Activated naive CD4-positive, alpha-beta T cell treated with anti-CD3 and anti-CD28 coated beads, Interleukin-2, amount 50 U/mL, for 72 hours (primary cell): Measurements from ENCODE around the gene BOLA2B. TPM values are rescaled to one million over a fixed set of nuclear protein-coding genes. Genes with fewer than 3 reads are reported as not detected.
"Not testable (repeated sequence)": the region's sequence is repeated elsewhere in the genome, so short reads cannot be mapped to it uniquely, and the experiment has no call there.

Experiments
- ATAC-seq, 2 donors: fragments of 150-1000 bp; cut with Tn5 transposase; 2 replicates each; pipeline ENCODE4 v1.10.0; 2021; ENCODE audit warnings: mild to moderate bottlenecking in 2 of 2, moderate library complexity in 2 of 2
- DNase-seq, 2 donors: peaks; one replicate each; pipeline ENCODE4 v3.0.0; 2021 to 2022; ENCODE audit warnings: low spot score in 2 of 2
- H3K27ac Mint-ChIP-seq, 2 donors: one replicate each; pipeline ENCODE4 v1.8.0; 2022; ENCODE audit warnings: mild to moderate bottlenecking in 2 of 2, mixed read lengths in 2 of 2
- H3K36me3 Mint-ChIP-seq, 2 donors: one replicate each; pipeline ENCODE4 v1.8.0; 2022; ENCODE audit warnings: mixed read lengths in 2 of 2
- H3K9me3 Mint-ChIP-seq, 2 donors: one replicate each; pipeline ENCODE4 v1.8.0; 2022; ENCODE audit warnings: mixed read lengths in 2 of 2
- total RNA-seq, 2 donors: library from RNA; stranded (reverse); gene quantifications; one replicate each; pipeline ENCODE4 v1.2.3, GENCODE V29; 2022

The BOLA2B gene
- total RNA-seq, 2 donors from 2014 or later = 158 to 173 TPM

DNA sequence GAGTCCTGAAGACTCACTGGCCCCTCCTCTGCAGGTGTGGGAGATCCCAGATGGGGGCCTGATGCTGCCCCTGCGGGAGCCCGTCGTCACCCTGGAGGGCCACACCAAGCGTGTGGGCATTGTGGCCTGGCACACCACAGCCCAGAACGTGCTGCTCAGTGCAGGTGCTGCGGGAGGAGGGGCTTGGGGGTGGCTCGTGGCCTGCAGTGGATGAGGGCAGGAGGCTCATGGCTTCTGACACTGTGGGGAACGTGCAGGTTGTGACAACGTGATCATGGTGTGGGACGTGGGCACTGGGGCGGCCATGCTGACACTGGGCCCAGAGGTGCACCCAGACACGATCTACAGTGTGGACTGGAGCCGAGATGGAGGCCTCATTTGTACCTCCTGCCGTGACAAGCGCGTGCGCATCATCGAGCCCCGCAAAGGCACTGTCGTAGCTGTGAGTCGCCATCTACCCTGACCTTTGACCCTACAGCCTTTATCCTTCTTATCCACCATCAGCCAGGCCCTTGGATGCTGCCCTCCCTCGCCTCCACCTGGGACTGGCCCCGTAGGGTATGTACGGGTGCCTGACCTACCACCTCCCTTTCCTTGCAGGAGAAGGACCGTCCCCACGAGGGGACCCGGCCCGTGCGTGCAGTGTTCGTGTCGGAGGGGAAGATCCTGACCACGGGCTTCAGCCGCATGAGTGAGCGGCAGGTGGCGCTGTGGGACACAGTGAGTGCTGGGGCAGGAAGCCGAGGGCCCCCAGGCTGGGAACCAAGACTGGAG lies 6.5 kb downstream of the BOLA2B start:
- Mint-ChIP-seq H3K36me3 (peaks cover 36 to 38% of the 10 kb centered on the region in 2 donors), H3K9me3 (no peaks in the 10 kb centered on the region), H3K27ac (peak overlapping the region; percentile 94 to 98)
- DNase-seq (peak; percentile 85 to 92), ATAC-seq (peak; percentile 8 to 10)

DNA sequence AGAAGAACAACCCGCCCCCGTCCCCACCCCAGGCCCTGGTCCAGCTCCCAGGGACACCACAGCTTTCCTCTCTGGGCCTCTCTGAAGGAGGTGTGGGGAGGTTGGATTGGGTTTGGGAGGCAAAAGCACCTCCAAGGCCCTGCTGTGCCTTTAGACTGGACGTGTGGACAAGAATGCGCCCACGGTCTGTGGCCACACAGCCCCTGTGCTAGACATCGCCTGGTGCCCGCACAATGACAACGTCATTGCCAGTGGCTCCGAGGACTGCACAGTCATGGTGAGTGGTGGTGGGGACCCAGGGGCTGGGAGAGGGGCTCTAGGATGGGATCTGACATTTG lies 7.1 kb downstream of the BOLA2B start:
- DNase-seq (no peak), ATAC-seq (peak in 1 of 2 donors; percentile 0)
- H3K9me3 Mint-ChIP-seq = no peaks in the 10 kb centered on the region
- H3K27ac Mint-ChIP-seq = peak overlapping the region; percentile 94 to 98
- H3K36me3 Mint-ChIP-seq = peaks cover 36 to 38% of the 10 kb centered on the region in 2 donors

DNA sequence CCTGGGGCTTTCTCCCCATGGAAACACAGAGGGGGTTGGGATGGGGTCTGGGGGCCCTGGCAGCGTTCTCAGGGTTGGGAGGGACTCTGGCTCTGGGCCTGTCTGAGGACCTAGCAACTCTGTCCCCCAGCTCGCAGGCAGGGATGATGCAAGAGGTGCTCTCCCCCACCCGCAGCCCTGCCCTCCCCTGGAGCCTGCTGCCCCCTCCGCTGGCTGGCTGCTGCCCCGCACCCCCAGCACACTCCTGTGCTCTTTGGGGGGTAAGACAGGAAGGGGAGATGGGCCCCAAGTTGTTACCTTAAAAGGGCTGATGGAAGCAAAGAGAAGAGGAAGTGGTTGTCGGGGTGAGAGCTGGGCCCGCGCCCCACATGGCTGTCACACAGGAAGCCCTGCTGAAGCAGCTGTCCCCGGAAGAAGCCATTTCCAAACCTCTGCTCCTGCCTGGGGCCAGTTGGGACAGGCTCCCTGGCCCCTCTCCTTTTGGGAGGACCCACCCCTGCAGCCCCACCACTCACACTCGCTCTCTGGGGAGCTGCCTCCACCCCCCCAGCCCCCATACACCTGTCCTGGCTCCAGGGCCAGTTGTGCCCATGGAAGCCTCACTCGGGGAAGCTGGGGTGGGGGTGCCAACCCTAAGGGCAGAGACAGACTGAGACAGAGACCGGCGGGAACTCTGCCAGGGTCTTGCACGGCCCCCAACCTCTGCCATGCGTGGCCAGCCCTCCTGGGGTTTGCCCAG lies 7.6 kb downstream of the BOLA2B start:
- Mint-ChIP-seq H3K36me3 (peaks cover 36 to 38% of the 10 kb centered on the region in 2 donors), H3K27ac (peak overlapping the region; percentile 92 to 98), H3K9me3 (no peaks in the 10 kb centered on the region)
- ATAC-seq = peak; percentile 48 to 54
- DNase-seq = peak; percentile 77 to 89

- ATAC-seq (peak; percentile 9 to 23), DNase-seq (peak in 1 of 2 donors; percentile 20)
- Mint-ChIP-seq H3K9me3 (no peaks in the 10 kb centered on the region), H3K36me3 (peaks cover 36 to 38% of the 10 kb centered on the region in 2 donors), H3K27ac (peak overlapping the region; percentile 98)
Observed at GRCh38 chr16:30184891-30185682, 8.4 kb downstream of the BOLA2B start.

DNA sequence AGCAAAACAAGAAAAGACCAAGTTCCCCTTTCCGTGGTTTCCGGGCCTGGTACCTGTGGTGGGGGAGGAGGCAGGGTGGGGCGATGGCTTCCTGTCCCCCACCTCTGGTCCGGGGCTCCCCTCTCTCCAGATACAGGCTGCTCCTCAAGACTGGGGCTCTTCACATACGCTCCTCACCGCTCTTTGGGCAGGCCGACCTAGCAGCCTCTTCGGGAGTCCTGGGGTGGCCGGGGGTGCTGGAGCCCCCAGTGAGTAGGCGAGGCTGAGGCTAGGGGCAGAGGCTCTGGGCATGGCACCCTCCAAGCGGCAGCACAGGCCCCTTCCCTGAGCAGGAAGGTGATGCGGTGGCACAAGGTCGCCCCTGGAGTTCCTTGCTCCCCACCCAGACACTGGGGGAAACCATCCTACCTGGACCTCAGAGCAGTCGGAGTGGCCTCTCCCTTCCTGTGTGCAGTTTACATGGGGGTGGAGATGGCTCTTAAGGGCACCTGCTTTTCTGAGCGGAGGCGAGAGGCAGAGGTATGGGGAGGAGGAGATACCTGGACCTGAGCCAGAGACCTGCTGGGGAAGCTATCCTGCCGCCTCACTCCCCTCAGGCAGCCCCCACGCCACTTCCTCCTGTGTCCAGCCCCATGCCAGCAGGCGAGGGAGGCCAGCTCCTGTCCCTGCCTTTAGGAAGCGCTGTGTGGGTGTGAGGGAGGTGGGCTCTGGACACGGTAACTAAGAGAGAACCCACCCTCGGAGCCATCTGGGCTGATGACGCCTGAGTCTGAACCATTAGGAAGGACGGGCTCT lies 9.2 kb downstream of the BOLA2B start:
- DNase-seq (peak; percentile 59 to 80), ATAC-seq (peak; percentile 17 to 19)
- Mint-ChIP-seq H3K9me3 (no peaks in the 10 kb centered on the region), H3K36me3 (peaks cover 36 to 38% of the 10 kb centered on the region in 2 donors), H3K27ac (peak overlapping the region; percentile 98)

DNA sequence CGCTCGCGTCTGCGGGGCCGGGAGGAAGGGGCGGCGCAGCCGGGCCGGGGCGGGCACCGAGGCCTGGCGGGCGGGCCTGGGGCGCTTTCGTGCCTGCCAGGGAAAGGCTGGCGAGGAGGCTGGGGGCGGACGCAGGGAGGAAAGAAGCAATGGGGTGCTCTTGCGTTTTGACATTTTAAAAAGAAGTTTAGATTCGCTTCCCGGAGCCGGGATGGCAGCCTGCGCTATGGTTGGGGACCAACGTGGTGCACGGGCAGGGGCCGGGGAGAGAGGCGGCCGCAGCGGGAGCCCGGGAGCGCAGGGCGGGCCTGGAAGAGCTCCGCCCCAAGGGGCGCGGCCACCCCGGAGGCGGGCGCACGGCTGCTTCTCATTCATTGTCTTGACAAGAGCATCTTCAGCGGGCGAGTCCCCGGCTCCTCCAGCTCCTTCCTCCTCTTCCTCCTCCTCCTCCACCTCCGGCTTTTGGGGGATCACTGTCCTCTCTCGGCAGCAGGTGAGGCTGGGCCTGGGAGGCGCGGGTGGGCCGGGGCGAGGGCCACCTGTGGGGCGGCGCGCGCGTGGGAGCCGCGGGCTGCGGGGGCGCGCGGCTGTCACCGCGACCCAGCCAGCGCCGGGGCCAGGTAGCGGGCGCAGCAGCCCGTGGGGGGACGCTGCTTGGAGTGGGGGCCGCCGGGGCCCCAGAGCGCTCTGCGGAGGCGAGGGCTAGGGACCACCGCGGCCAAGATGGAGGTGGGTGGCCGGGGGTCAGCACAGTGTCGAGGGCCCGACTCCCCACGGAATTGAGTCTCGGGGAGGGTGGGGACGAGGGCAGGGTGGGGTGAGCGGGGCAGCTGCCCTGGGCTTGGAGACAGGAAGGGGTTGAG lies 10.0 kb downstream of the BOLA2B start, which contains the start of gene CORO1A:
Gene CORO1A (plus strand): TSS at position 370 of the 863 bp plus-strand sequence. CDS start 1,608 bp downstream, outside the sequence.
- DNase-seq = peak; percentile 89
- Mint-ChIP-seq H3K27ac (peak within 1 kb of the TSS; percentile 98), H3K36me3 (peaks cover 36 to 38% of the 10 kb centered on the region in 2 donors), H3K9me3 (no peaks in the 10 kb centered on the region)
- peak; percentile 44 to 68 for ATAC-seq

- Mint-ChIP-seq H3K27ac (no peak overlapping the region), H3K36me3 (peaks cover 19% of the 10 kb centered on the region in 2 donors), H3K9me3 (no peaks in the 10 kb centered on the region)
- ATAC-seq (no peak), DNase-seq (peak in 1 of 2 donors; percentile 56)
Observed at GRCh38 chr16:30180741-30181140, 12.7 kb downstream of the BOLA2B start.

DNA sequence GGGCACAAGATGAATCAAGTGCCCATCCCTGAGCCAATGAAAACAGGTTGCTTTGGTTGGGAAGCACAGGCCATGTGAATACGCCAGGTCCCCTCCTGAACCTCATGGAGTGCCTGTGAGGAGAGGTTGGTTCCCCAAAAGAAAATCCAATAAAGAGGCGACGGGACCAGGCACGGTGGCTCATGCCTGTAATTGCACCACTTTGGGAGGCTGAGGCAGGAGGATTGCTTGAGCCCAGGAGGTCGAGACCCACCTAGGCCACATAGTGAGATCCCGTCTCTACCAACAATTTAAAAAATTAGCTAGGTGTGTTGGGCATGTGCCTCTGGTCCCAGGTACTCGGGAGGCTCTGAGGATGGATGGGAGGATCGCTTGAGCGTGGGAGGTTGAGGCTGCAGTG lies 13.5 kb downstream of the BOLA2B start:
- Mint-ChIP-seq H3K36me3 (peaks cover 10 to 11% of the 10 kb centered on the region in 2 donors), H3K9me3 (no peaks in the 10 kb centered on the region), H3K27ac (no peak overlapping the region)
- ATAC-seq = no peak
- no peak for DNase-seq

DNA sequence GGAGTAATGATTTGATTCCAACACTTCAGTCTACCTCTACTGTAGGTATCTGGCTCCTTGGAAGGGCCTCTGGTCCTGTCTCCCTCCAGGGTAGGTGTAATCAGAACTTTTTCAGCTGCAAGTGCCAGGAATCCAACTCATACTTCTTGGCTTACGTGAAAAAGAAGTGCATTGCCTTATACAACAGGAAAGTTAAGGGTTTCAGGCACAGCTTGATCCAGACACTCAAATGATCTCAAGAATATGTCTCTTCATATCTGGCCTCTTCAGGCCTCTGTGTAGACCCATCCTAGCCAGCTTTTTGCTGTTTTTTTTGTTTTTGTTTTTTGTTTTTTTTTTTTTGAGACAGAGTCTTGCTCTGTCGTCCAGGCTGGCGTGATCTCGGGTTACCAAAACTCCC lies 14.3 kb downstream of the BOLA2B start:
- H3K36me3 Mint-ChIP-seq = peaks cover 3% of the 10 kb centered on the region in 2 donors
- ATAC-seq (no peak), DNase-seq (no peak)
- H3K9me3 Mint-ChIP-seq = no peaks in the 10 kb centered on the region
- H3K27ac Mint-ChIP-seq = no peak overlapping the region

- H3K9me3 Mint-ChIP-seq, ATAC-seq, DNase-seq, H3K36me3 Mint-ChIP-seq, H3K27ac Mint-ChIP-seq: not testable (repeated sequence)
Observed at GRCh38 chr16:30176876-30177275, 16.6 kb downstream of the BOLA2B start.

GRCh38 chr16:30173054-30173453 lies 20.4 kb downstream of the BOLA2B start:
- no peak for DNase-seq
- Mint-ChIP-seq H3K27ac (no peak overlapping the region), H3K9me3 (no peaks in the 10 kb centered on the region), H3K36me3 (no peaks in the 10 kb centered on the region)
- ATAC-seq = no peak

GRCh38 chr16:30170145-30170544 lies 23.3 kb downstream of the BOLA2B start:
- not testable (repeated sequence) for DNase-seq, H3K9me3 Mint-ChIP-seq, H3K27ac Mint-ChIP-seq, H3K36me3 Mint-ChIP-seq, ATAC-seq

DNA sequence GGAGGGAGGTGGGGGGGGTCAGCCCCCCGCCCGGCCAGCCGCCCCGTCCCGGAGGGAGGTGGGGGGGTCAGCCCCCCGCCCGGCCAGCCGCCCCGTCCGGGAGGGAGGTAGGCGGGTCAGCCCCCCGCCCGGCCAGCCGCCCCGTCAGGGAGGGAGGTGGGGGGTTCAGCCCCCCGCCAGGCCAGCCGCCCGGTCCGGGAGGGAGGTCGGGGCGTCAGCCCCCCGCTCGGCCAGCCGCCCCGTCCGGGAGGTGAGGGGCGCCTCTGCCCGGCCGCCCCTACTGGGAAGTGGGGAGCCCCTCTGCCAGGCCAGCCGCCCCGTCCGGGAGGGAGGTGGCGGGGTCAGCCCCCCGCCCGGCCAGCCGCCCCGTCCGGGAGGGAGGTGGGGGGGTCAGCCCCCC lies 24.1 kb downstream of the BOLA2B start:
- DNase-seq, H3K27ac Mint-ChIP-seq, H3K36me3 Mint-ChIP-seq, H3K9me3 Mint-ChIP-seq, ATAC-seq: not testable (repeated sequence)

DNA sequence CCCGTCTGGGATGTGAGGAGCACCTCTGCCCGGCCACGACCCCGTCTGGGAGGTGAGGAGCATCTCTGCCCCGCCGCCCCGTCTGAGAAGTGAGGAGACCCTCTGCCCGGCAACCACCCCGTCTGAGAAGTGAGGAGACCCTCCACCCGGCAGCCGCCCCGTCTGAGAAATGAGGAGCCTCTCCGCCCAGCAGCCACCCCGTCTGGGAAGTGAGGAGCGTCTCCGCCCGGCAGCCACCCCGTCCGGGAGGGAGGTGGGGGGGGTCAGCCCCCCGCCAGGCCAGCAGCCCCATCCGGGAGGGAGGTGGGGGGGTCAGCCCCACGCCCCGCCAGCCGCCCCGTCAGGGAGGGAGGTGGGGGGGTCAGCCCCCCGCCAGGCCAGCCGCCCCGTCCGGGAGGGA lies 24.7 kb downstream of the BOLA2B start:
- ATAC-seq, DNase-seq, H3K27ac Mint-ChIP-seq, H3K9me3 Mint-ChIP-seq, H3K36me3 Mint-ChIP-seq: not testable (repeated sequence)

GRCh38 chr16:30166202-30166902 lies 27.1 kb downstream of the BOLA2B start:
- Mint-ChIP-seq H3K9me3 (peaks cover 0 to 5% of the 10 kb centered on the region in 2 donors), H3K36me3 (peaks cover 0 to 5% of the 10 kb centered on the region in 2 donors), H3K27ac (peak overlapping the region in 1 of 2 donors; percentile 49)
- no peak for DNase-seq
- ATAC-seq = peak in 1 of 2 donors; percentile 74
